HepG2 (cell line): ENCODE data around the gene KCTD4. TPM values are rescaled to one million over a fixed set of nuclear protein-coding genes. Genes with fewer than 3 reads are reported as not detected.

Experiments used
- ATAC-seq: fragments of 200-7000 bp; cut with Tn5 transposase; 3 replicates; pipeline ENCODE4 v1.9.1; 2020; ENCODE audit warnings: mild to moderate bottlenecking, moderate library complexity
- BruUV-seq: library from RNA; stranded (reverse); fragments of 400-500 nt; replicated peaks from 2 replicates; lab custom pipeline; 2021; lab: Mats Ljungman, UMichigan
- CTCF ChIA-PET: fragments of 300-600 bp; formaldehyde crosslinking; extraction: SDS; loops from one replicate; lab custom pipeline; 2021; ENCODE audit warnings: low total read pairs, inconsistent platforms, low intra/inter-chr PET ratio; lab: Yijun Ruan, JAX
- POLR2A ChIA-PET: fragments of 350-600 bp; sonication (Branson Sonifier 250); formaldehyde crosslinking; loops from one replicate; lab custom pipeline; 2020; ENCODE audit warnings: antibody characterized with exemption, inconsistent platforms; lab: Yijun Ruan, JAX
- DNase-seq: peaks from one replicate; pipeline ENCODE4 v3.0.0-alpha.2; 2015; ENCODE audit warnings: low spot score
- FAIRE-seq: peaks from 3 replicates; lab custom pipeline; 2011; peaks lifted over from hg19 to GRCh38; lab: Jason Lieb, UNC
- H2AFZ ChIP-seq: one replicate; pipeline ENCODE4 v1.6.1; 2011; ENCODE audit warnings: low read length, inconsistent platforms
- H3K27ac ChIP-seq: fragments of 300-600 bp; 3 replicates; pipeline ENCODE4 v1.8.0; 2011; ENCODE audit warnings: mixed run types, mild to moderate bottlenecking, mixed read lengths, low read length, inconsistent platforms; ENCODE audit not compliant: insufficient read depth; ENCODE audit errors: extremely low read length
- H3K27me3 ChIP-seq, 2 experiments: fragments of 200-600 bp in 1 of 2; 2 replicates in 1 of 2; 3 replicates in 1 of 2; pipeline versions ENCODE4 v1.6.0 to v1.8.0; 2011; ENCODE audit warnings: low read length in 2 of 2, mild to moderate bottlenecking in 2 of 2, moderate library complexity in 2 of 2, inconsistent platforms in 1 of 2; ENCODE audit not compliant: insufficient read depth in 2 of 2, control insufficient read depth in 1 of 2
- H3K36me3 ChIP-seq, 2 experiments: fragments of 200-600 bp in 1 of 2; replicated peaks in 1 of 2; 2 replicates in 1 of 2; 3 replicates in 1 of 2; pipeline versions ENCODE4 v1.5.1 to v1.8.0; 2011; ENCODE audit warnings: low read length in 2 of 2, inconsistent platforms in 1 of 2; ENCODE audit not compliant: insufficient read depth in 2 of 2, control insufficient read depth in 1 of 2
- H3K4me1 ChIP-seq: 2 replicates; pipeline ENCODE4 v1.5.1; 2012; ENCODE audit warnings: low read length, inconsistent platforms; ENCODE audit not compliant: insufficient read depth
- H3K4me2 ChIP-seq: 2 replicates; pipeline ENCODE4 v1.6.0; 2011; ENCODE audit warnings: low read depth, low read length, inconsistent platforms
- H3K4me3 ChIP-seq, 3 experiments: fragments of 200-600 bp in 1 of 3; sonication (generic), shearing (Covaris generic) in 1 of 3; replicated peaks in 1 of 3; 2 replicates each; pipeline ENCODE4 v1.5.1; 2011 to 2016; ENCODE audit warnings: low read length in 3 of 3, inconsistent platforms in 2 of 3, low read depth in 2 of 3, mild to moderate bottlenecking in 2 of 3, control low read depth in 1 of 3, mixed read lengths in 1 of 3; ENCODE audit not compliant: insufficient read depth in 1 of 3
- H3K79me2 ChIP-seq: one replicate; pipeline ENCODE4 v1.6.1; 2011; ENCODE audit warnings: low read length, inconsistent platforms; ENCODE audit not compliant: insufficient read depth
- H3K9ac ChIP-seq: 2 replicates; pipeline ENCODE4 v1.6.0; 2011; ENCODE audit warnings: mild to moderate bottlenecking, low read depth, low read length, inconsistent platforms; ENCODE audit not compliant: insufficient read depth
- H3K9me3 ChIP-seq: 2 replicates; pipeline ENCODE4 v1.5.1; 2012; ENCODE audit warnings: mild to moderate bottlenecking, low read length
- H4K20me1 ChIP-seq: 2 replicates; pipeline ENCODE4 v1.6.0; 2011; ENCODE audit warnings: inconsistent platforms, mild to moderate bottlenecking, low read length, moderate library complexity; ENCODE audit not compliant: insufficient read depth
- DNMT1 ChIP-seq: sonication (generic); formaldehyde crosslinking; IDR thresholded peaks from 2 replicates; pipeline ENCODE4 v1.5.1; 2020; ENCODE audit warnings: mild to moderate bottlenecking, missing genetic modification reagents
- FOXP1 ChIP-seq, 2 experiments: fragments of 450-650 bp in 1 of 2; IDR thresholded peaks; 2 replicates each; pipeline ENCODE4 v1.6.1; 2017 to 2018; ENCODE audit warnings: antibody characterized with exemption in 1 of 2
- HOXA5 ChIP-seq: sonication (generic); formaldehyde crosslinking; IDR thresholded peaks from 2 replicates; pipeline ENCODE4 v1.4.0; 2020; ENCODE audit warnings: missing genetic modification reagents
- HOXD1 ChIP-seq: sonication (generic); formaldehyde crosslinking; IDR thresholded peaks from 2 replicates; pipeline ENCODE4 v1.5.0; 2020; ENCODE audit warnings: missing genetic modification reagents
- MEIS2 ChIP-seq: sonication (generic); formaldehyde crosslinking; IDR thresholded peaks from 2 replicates; pipeline ENCODE4 v1.9.0; 2021; ENCODE audit warnings: mild to moderate bottlenecking, missing genetic modification reagents
- MTERF4 ChIP-seq: sonication (generic); formaldehyde crosslinking; IDR thresholded peaks from 2 replicates; pipeline ENCODE4 v1.8.0; 2023; ENCODE audit warnings: mild to moderate bottlenecking, missing genetic modification reagents
- NR1H2 ChIP-seq: sonication (generic); formaldehyde crosslinking; IDR thresholded peaks from 2 replicates; pipeline ENCODE4 v1.8.1; 2022; ENCODE audit warnings: low read depth, missing genetic modification reagents, borderline replicate concordance
- PITX1 ChIP-seq: sonication (generic); formaldehyde crosslinking; IDR thresholded peaks from 2 replicates; pipeline ENCODE4 v1.5.1; 2020; ENCODE audit warnings: mild to moderate bottlenecking, missing genetic modification reagents
- SATB2 ChIP-seq: sonication (generic); formaldehyde crosslinking; IDR thresholded peaks from 2 replicates; pipeline ENCODE4 v1.5.0; 2020; ENCODE audit warnings: missing genetic modification reagents
- WIZ ChIP-seq: sonication (generic); formaldehyde crosslinking; IDR thresholded peaks from 2 replicates; pipeline ENCODE4 v1.5.1; 2020; ENCODE audit warnings: mild to moderate bottlenecking, missing genetic modification reagents
- ZNF580 ChIP-seq: IDR thresholded peaks from 2 replicates; pipeline ENCODE4 v1.6.1; 2016; ENCODE audit warnings: low read depth, borderline replicate concordance
- ZNF616 ChIP-seq: sonication (generic); formaldehyde crosslinking; IDR thresholded peaks from 2 replicates; pipeline ENCODE4 v1.5.0; 2020; ENCODE audit warnings: low read depth, mild to moderate bottlenecking, missing genetic modification reagents
- ZNF720 ChIP-seq: sonication (generic); formaldehyde crosslinking; IDR thresholded peaks from 2 replicates; pipeline ENCODE4 v1.4.0; 2020; ENCODE audit warnings: missing genetic modification reagents
- WGBS: methylation state at CpG from one replicate; pipeline ENCODE4 v1.1.6; 2017; ENCODE audit warnings: low lambda C conversion rate; 5-methylcytosine and 5-hydroxymethylcytosine counted together
- in situ Hi-C: cut with HindIII; loops from 2 replicates; pipeline ENCODE4 v1.10.0; 2017; ENCODE audit warnings: low pct_unique_long_range_greater_than_20kb; ENCODE audit not compliant: extremely low pct_ligation_motif_present
- intact Hi-C: fragments of 100-400 bp; cut with micrococcal nuclease; formaldehyde crosslinking; loops from one replicate; pipeline ENCODE4 v1.10.0; 2022; ENCODE audit not compliant: unreplicated experiment
- polyA plus RNA-seq, 8 experiments: library from polyadenylated mRNA; depleted of rRNA in 3 of 8; stranded (reverse) in 7 of 8; unstranded in 1 of 8; fragments of >200 nt; fragmentation: Illumina TruSeq in 4 of 8; extraction: Trizol in 4 of 8; gene quantifications; 2 replicates each; pipeline versions ENCODE4 v1.2.1 to v1.2.3, GENCODE V29; 2011 to 2016; ENCODE audit warnings: low read depth in 4 of 8, missing spikeins in 1 of 8, mixed read lengths in 1 of 8; ENCODE audit not compliant: insufficient read depth in 1 of 8
- total RNA-seq, 5 experiments: library from RNA; depleted of rRNA; stranded (reverse); fragments of >200 nt; fragmentation: Illumina TruSeq; extraction: Trizol; gene quantifications; 2 replicates each; pipeline ENCODE4 v1.2.3, GENCODE V29; 2016; ENCODE audit warnings: low read depth in 1 of 5
- TF ChIP-seq, protein P1 (sequence below): sonication (generic); formaldehyde crosslinking; IDR thresholded peaks from 2 replicates; pipeline ENCODE4 v1.4.0; 2020; ENCODE audit warnings: missing genetic modification reagents

KCTD4 gene
- total and polyA plus RNA-seq, 2 of the 13 experiments (the other 11 are each of a cell fraction or from before 2014, with no cell fraction given) = not detected

GRCh38 chr13:45242070-45242469 is 41.2 kb upstream of the KCTD4 start:
- Histone ChIP-seq H3K27ac (no peak overlapping the region), H3K9me3 (no peaks in the 10 kb centered on the region), H3K4me1 (no peaks in the 10 kb centered on the region), H3K9ac (no peak overlapping the region), H3K79me2 (no peaks in the 10 kb centered on the region), H2AFZ (no peak overlapping the region), H3K4me2 (no peak overlapping the region), H3K36me3 (no peaks in the 10 kb centered on the region; a peak in 1 of 5 replicates), H3K4me3 (no peak overlapping the region), H4K20me1 (no peaks in the 10 kb centered on the region), H3K27me3 (no peaks in the 10 kb centered on the region)
- no peak for FAIRE-seq
- CTCF ChIA-PET = no interaction called here
- no peak for DNase-seq
- intact Hi-C loops = no loop called here
- 94% methylated on average over 3 of the region's 3 CpGs for WGBS
- POLR2A ChIA-PET = interaction anchor here (0.6 to 1.1 kb wide), 2 partner anchors 34 to 122 kb away, joined by 3 to 5 read pairs; partner anchors contain the start of gene GTF2F2
- in situ Hi-C loops = no loop called here
- BruUV-seq = no TSS peak
- TF ChIP-seq WIZ (no peak), SATB2 (CRISPR knock-in tag) (no peak), DNMT1 (CRISPR knock-in tag) (no peak), ZNF720 (CRISPR knock-in tag) (no peak), MEIS2 (CRISPR knock-in tag) (no peak), HOXA5 (no peak), MTERF4 (no peak), NR1H2 (CRISPR knock-in tag) (no peak), FOXP1 (IDR thresholded peaks at IDR 0.05) (no peak), FOXP1 (CRISPR knock-in tag; IDR thresholded peaks at IDR 0.05) (no peak), PITX1 (CRISPR knock-in tag) (no peak), ZNF580 (CRISPR knock-in tag) (no peak), HOXD1 (CRISPR knock-in tag) (no peak), ZNF616 (CRISPR knock-in tag) (no peak)
- TF ChIP-seq, protein P1, sequence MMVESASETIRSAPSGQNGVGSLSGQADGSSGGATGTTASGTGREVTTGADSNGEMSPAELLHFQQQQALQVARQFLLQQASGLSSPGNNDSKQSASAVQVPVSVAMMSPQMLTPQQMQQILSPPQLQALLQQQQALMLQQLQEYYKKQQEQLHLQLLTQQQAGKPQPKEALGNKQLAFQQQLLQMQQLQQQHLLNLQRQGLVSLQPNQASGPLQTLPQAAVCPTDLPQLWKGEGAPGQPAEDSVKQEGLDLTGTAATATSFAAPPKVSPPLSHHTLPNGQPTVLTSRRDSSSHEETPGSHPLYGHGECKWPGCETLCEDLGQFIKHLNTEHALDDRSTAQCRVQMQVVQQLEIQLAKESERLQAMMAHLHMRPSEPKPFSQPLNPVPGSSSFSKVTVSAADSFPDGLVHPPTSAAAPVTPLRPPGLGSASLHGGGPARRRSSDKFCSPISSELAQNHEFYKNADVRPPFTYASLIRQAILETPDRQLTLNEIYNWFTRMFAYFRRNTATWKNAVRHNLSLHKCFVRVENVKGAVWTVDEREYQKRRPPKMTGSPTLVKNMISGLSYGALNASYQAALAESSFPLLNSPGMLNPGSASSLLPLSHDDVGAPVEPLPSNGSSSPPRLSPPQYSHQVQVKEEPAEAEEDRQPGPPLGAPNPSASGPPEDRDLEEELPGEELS (CRISPR knock-in tag) = no peak
- no peak for ATAC-seq
